Neural cell (in vitro differentiated cells): Measurements from ENCODE around the gene CCSAP. TPM values are rescaled to one million over a fixed set of nuclear protein-coding genes. Genes with fewer than 3 reads are reported as not detected.

Experiments
- H2AFZ ChIP-seq: fragments of 200-600, 300-800 bp; sonication (generic), shearing (Covaris generic); 2 replicates; pipeline ENCODE4 v1.6.0; 2014; ENCODE audit warnings: low read depth, mild to moderate bottlenecking, antibody characterized with exemption, low read length, moderate library complexity
- H3F3A ChIP-seq: fragments of 200-600 bp; shearing (Covaris generic); 2 replicates; pipeline ENCODE4 v1.6.1; 2016; ENCODE audit warnings: mild to moderate bottlenecking, moderate library complexity, mixed read lengths, antibody characterized with exemption, low read length; ENCODE audit not compliant: insufficient read depth, poor library complexity, severe bottlenecking
- H3K27ac ChIP-seq: fragments of 200-600, 300-800 bp; sonication (generic), shearing (Covaris generic); 2 replicates; pipeline ENCODE4 v1.5.1; 2014; ENCODE audit warnings: mild to moderate bottlenecking, low read length, moderate library complexity
- H3K27me3 ChIP-seq: fragments of 300-800, 200-600 bp; sonication (generic), shearing (Covaris generic); 2 replicates; pipeline ENCODE4 v1.6.0; 2014; ENCODE audit warnings: mild to moderate bottlenecking, low read depth, low read length, moderate library complexity; ENCODE audit not compliant: insufficient read depth
- H3K36me3 ChIP-seq: fragments of 300-800, 200-600 bp; sonication (generic), shearing (Covaris generic); 2 replicates; pipeline ENCODE4 v1.5.1; 2014; ENCODE audit warnings: mild to moderate bottlenecking, antibody characterized with exemption, low read length, moderate library complexity; ENCODE audit not compliant: insufficient read depth
- H3K4me2 ChIP-seq: fragments of 300-800, 200-600 bp; sonication (generic), shearing (Covaris generic); 2 replicates; pipeline ENCODE4 v1.6.0; 2014; ENCODE audit warnings: mild to moderate bottlenecking, low read length
- H3K4me3 ChIP-seq: fragments of 300-800, 200-600 bp; sonication (generic), shearing (Covaris generic); 2 replicates; pipeline ENCODE4 v1.5.1; 2014; ENCODE audit warnings: mild to moderate bottlenecking, low read length, moderate library complexity
- H3K79me2 ChIP-seq: fragments of 200-600 bp; shearing (Covaris generic); replicated peaks from 2 replicates; pipeline ENCODE4 v1.6.0; 2014; ENCODE audit warnings: mild to moderate bottlenecking, low read length, moderate library complexity; ENCODE audit not compliant: insufficient read depth
- H3K9ac ChIP-seq: fragments of 300-800, 200-600 bp; sonication (generic), shearing (Covaris generic); 2 replicates; pipeline ENCODE4 v1.6.1; 2016; ENCODE audit warnings: mild to moderate bottlenecking, low read length, mixed read lengths
- H3K9me2 ChIP-seq: fragments of 200-600 bp; shearing (Covaris generic); 2 replicates; pipeline ENCODE4 v1.6.1; 2016; ENCODE audit warnings: mild to moderate bottlenecking, low read length, mixed read lengths; ENCODE audit not compliant: insufficient read depth
- H3K9me3 ChIP-seq: fragments of 200-600, 300-800 bp; sonication (generic), shearing (Covaris generic); 2 replicates; pipeline ENCODE4 v1.6.1; 2016; ENCODE audit warnings: mild to moderate bottlenecking, mixed run types, low read length, moderate library complexity, mixed read lengths
- H4K20me1 ChIP-seq: fragments of 200-600 bp; shearing (Covaris generic); 2 replicates; pipeline ENCODE4 v1.6.1; 2016; ENCODE audit warnings: mild to moderate bottlenecking, mixed run types; ENCODE audit not compliant: insufficient read depth
- EP300 ChIP-seq: fragments of 450-650 bp; conservative IDR thresholded peaks from 2 replicates; pipeline ENCODE4 v1.6.1; 2014; ENCODE audit warnings: antibody characterized with exemption, mild to moderate bottlenecking, moderate library complexity; ENCODE audit not compliant: poor library complexity, severe bottlenecking
- EZH2 ChIP-seq: fragments of 200-600, 300-800 bp; shearing (Covaris generic), sonication (generic); IDR thresholded peaks from 2 replicates; pipeline ENCODE4 v1.6.1; 2014; ENCODE audit warnings: antibody characterized with exemption, low read length, borderline replicate concordance, mild to moderate bottlenecking; ENCODE audit not compliant: insufficient read depth, poor library complexity, severe bottlenecking
- MXI1 ChIP-seq: fragments of 450-650 bp; conservative IDR thresholded peaks from 2 replicates; pipeline ENCODE4 v1.6.1; 2014; ENCODE audit warnings: antibody characterized with exemption, mild to moderate bottlenecking; ENCODE audit not compliant: poor library complexity, severe bottlenecking
- POLR2AphosphoS5 ChIP-seq: IDR thresholded peaks from 2 replicates; pipeline ENCODE4 v1.6.1; 2012
- RAD21 ChIP-seq: fragments of 450-650 bp; conservative IDR thresholded peaks from 2 replicates; pipeline ENCODE4 v1.6.1; 2014; ENCODE audit warnings: antibody characterized with exemption, mild to moderate bottlenecking, moderate library complexity
- SMC3 ChIP-seq: fragments of 450-650 bp; conservative IDR thresholded peaks from 2 replicates; pipeline ENCODE4 v1.6.1; 2014; ENCODE audit warnings: antibody characterized with exemption, mild to moderate bottlenecking, moderate library complexity; ENCODE audit not compliant: poor library complexity
- TAF1 ChIP-seq: IDR thresholded peaks from 2 replicates; pipeline ENCODE4 v1.6.1; 2012; ENCODE audit warnings: low read depth
- polyA plus RNA-seq: library from polyadenylated mRNA; depleted of rRNA; stranded (reverse); fragments of >200 nt; gene quantifications from 2 replicates; pipeline ENCODE4 v1.2.3, GENCODE V29; 2014
- TF ChIP-seq, protein P1 (sequence below): IDR thresholded peaks from 2 replicates; pipeline ENCODE4 v1.6.1; 2012; ENCODE audit warnings: borderline replicate concordance
- TF ChIP-seq, protein P2 (sequence below): fragments of 450-650 bp; IDR thresholded peaks from 2 replicates; pipeline ENCODE4 v1.5.1; 2014; ENCODE audit warnings: antibody characterized with exemption, mild to moderate bottlenecking, moderate library complexity; ENCODE audit not compliant: poor library complexity, severe bottlenecking

Gene CCSAP
- polyA plus RNA-seq, 1 donor from 2014 or later, result 66.7 TPM

DNA sequence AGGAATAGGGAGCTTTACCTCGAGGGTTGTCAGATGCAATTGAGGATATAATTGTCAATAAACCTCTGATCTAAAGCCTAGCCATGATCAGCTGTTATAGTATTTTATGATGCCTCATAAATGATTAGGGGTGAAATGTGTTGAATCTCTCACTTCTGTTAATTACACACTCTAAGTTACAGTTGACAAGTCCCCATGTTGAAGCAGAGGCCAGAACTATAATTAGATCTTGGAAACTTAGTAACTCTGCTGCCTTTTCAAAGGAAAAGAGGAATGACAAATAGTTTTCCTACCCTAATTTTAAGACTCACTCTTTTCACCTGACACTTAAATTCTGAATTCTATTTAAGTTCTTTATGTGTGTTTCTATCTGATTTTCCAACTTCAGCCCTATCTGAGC is 33.8 kb downstream of the CCSAP start:
- H2AFZ ChIP-seq, result no peak overlapping the region
- no peak overlapping the region for H3K27ac ChIP-seq
- no peaks in the 10 kb centered on the region for H3F3A ChIP-seq
- no peak overlapping the region for H3K4me2 ChIP-seq
- H3K4me3 ChIP-seq, result no peak overlapping the region
- H3K9ac ChIP-seq, result no peak overlapping the region
- peaks cover 2% of the 10 kb centered on the region for H4K20me1 ChIP-seq
- H3K9me3 ChIP-seq, result no peaks in the 10 kb centered on the region
- no peaks in the 10 kb centered on the region for H3K27me3 ChIP-seq
- H3K36me3 ChIP-seq, result peaks cover 4% of the 10 kb centered on the region
- H3K9me2 ChIP-seq, result no peaks in the 10 kb centered on the region
- TF ChIP-seq, protein P1, sequence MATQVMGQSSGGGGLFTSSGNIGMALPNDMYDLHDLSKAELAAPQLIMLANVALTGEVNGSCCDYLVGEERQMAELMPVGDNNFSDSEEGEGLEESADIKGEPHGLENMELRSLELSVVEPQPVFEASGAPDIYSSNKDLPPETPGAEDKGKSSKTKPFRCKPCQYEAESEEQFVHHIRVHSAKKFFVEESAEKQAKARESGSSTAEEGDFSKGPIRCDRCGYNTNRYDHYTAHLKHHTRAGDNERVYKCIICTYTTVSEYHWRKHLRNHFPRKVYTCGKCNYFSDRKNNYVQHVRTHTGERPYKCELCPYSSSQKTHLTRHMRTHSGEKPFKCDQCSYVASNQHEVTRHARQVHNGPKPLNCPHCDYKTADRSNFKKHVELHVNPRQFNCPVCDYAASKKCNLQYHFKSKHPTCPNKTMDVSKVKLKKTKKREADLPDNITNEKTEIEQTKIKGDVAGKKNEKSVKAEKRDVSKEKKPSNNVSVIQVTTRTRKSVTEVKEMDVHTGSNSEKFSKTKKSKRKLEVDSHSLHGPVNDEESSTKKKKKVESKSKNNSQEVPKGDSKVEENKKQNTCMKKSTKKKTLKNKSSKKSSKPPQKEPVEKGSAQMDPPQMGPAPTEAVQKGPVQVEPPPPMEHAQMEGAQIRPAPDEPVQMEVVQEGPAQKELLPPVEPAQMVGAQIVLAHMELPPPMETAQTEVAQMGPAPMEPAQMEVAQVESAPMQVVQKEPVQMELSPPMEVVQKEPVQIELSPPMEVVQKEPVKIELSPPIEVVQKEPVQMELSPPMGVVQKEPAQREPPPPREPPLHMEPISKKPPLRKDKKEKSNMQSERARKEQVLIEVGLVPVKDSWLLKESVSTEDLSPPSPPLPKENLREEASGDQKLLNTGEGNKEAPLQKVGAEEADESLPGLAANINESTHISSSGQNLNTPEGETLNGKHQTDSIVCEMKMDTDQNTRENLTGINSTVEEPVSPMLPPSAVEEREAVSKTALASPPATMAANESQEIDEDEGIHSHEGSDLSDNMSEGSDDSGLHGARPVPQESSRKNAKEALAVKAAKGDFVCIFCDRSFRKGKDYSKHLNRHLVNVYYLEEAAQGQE, result no peak
- TF ChIP-seq SMC3, result no peak
- TF ChIP-seq EP300, result no peak
- no peak for TF ChIP-seq RAD21
- no peak for TF ChIP-seq EZH2
- no peak for TF ChIP-seq POLR2AphosphoS5
- no peak for TF ChIP-seq TAF1
- H3K79me2 ChIP-seq, result no peaks in the 10 kb centered on the region

DNA sequence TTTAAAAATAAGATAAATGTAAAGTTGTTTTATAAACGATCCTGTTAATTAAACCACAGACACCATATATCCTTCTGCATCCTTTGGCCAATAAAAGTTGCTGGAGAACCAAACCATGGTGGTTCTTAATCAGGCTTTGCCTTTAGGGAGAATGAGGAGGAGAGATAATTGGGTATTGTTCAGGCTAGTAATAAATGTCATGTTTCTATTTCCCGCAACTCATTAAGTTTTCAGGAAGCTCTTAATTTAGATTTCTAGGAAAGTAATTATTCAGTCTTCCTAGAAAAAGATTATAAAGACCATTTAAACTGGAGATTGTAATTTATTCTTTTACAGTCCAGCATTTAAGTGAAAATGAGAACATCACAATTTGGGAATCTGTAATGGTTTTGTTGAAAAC is 37.5 kb downstream of the CCSAP start:
- Histone ChIP-seq H3K9me3 (no peaks in the 10 kb centered on the region), H3K27me3 (no peaks in the 10 kb centered on the region), H4K20me1 (peaks cover 2% of the 10 kb centered on the region), H3K9me2 (no peaks in the 10 kb centered on the region), H3K4me2 (no peak overlapping the region), H3K36me3 (peaks cover 4% of the 10 kb centered on the region), H3F3A (no peaks in the 10 kb centered on the region), H2AFZ (no peak overlapping the region), H3K27ac (no peak overlapping the region), H3K79me2 (no peaks in the 10 kb centered on the region), H3K4me3 (no peak overlapping the region), H3K9ac (no peak overlapping the region)
- TF ChIP-seq SMC3, result no peak
- TF ChIP-seq EZH2, result no peak
- TF ChIP-seq MXI1, result no peak
- TF ChIP-seq POLR2AphosphoS5, result no peak
- TF ChIP-seq, protein P1, result no peak
- TF ChIP-seq TAF1, result no peak
- TF ChIP-seq RAD21, result no peak
- TF ChIP-seq EP300, result no peak
- TF ChIP-seq, protein P2, sequence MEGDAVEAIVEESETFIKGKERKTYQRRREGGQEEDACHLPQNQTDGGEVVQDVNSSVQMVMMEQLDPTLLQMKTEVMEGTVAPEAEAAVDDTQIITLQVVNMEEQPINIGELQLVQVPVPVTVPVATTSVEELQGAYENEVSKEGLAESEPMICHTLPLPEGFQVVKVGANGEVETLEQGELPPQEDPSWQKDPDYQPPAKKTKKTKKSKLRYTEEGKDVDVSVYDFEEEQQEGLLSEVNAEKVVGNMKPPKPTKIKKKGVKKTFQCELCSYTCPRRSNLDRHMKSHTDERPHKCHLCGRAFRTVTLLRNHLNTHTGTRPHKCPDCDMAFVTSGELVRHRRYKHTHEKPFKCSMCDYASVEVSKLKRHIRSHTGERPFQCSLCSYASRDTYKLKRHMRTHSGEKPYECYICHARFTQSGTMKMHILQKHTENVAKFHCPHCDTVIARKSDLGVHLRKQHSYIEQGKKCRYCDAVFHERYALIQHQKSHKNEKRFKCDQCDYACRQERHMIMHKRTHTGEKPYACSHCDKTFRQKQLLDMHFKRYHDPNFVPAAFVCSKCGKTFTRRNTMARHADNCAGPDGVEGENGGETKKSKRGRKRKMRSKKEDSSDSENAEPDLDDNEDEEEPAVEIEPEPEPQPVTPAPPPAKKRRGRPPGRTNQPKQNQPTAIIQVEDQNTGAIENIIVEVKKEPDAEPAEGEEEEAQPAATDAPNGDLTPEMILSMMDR, result no peak
